Measurements from ENCODE around the gene DEFB112. TPM values are rescaled to one million over a fixed set of nuclear protein-coding genes. Genes with fewer than 3 reads are reported as not detected.

DEFB112 gene
- total RNA-seq, 2 experiments from 2014 or later, result not detected

DNA sequence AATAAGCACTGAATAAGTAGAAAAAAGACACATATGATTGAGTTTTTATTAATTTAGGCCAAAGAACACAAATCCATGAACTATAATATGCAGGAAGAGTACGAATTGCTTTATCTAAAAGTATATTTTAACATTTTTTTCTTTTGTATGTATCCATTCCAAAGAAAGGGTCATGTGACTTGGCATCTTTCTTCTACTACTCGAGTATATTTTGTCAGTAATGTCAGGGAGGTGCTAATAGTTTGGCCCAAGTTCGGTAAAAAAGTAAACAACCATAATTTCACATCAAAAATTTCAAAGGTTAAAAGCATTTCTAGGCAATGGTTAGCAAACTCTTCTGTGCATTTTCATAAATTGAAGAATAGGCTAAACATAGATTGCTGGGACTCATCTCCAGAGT is 46.6 kb downstream of the DEFB112 start:
- POLR2A ChIA-PET, result no interaction called here
- Mint-ChIP-seq H3K4me3 (no peak overlapping the region), H3K9me3 (peaks cover 4% of the 10 kb centered on the region), H3K36me3 (ENCODE audit: low read depth) (no peaks in the 10 kb centered on the region), H3K27me3 (no peaks in the 10 kb centered on the region), H3K4me1 (ENCODE audit: low read depth) (no peaks in the 10 kb centered on the region), H3K27ac (no peak overlapping the region)
- no peaks in the 10 kb centered on the region for H3K9me3 ChIP-seq (ENCODE audit: control insufficient read depth in 1 of 2, insufficient read depth in 1 of 2, low read length in 2 of 2)
- H3K4me3 ChIP-seq (ENCODE audit: low read length), result no peak overlapping the region
- H3K27me3 ChIP-seq (ENCODE audit: control insufficient read depth in 1 of 2, insufficient read depth in 2 of 2, low read length in 2 of 2), result no peaks in the 10 kb centered on the region
- intact Hi-C loops (cut with DNase I, micrococcal nuclease), result no loop called here
- TF ChIP-seq, protein P1, sequence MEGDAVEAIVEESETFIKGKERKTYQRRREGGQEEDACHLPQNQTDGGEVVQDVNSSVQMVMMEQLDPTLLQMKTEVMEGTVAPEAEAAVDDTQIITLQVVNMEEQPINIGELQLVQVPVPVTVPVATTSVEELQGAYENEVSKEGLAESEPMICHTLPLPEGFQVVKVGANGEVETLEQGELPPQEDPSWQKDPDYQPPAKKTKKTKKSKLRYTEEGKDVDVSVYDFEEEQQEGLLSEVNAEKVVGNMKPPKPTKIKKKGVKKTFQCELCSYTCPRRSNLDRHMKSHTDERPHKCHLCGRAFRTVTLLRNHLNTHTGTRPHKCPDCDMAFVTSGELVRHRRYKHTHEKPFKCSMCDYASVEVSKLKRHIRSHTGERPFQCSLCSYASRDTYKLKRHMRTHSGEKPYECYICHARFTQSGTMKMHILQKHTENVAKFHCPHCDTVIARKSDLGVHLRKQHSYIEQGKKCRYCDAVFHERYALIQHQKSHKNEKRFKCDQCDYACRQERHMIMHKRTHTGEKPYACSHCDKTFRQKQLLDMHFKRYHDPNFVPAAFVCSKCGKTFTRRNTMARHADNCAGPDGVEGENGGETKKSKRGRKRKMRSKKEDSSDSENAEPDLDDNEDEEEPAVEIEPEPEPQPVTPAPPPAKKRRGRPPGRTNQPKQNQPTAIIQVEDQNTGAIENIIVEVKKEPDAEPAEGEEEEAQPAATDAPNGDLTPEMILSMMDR (IDR thresholded peaks at IDR 0.05), result no peak
- H3K36me3 ChIP-seq (ENCODE audit: insufficient read depth, low read length), result no peaks in the 10 kb centered on the region
- H3K27ac ChIP-seq (ENCODE audit: low read depth in 1 of 2, low read length in 2 of 2), result no peak overlapping the region
- no peak for DNase-seq
- no peak for ATAC-seq (ENCODE audit: poor library complexity)
- CTCF ChIA-PET, result no interaction called here
- no peaks in the 10 kb centered on the region for H3K4me1 ChIP-seq (ENCODE audit: insufficient read depth, low read length)

DNA sequence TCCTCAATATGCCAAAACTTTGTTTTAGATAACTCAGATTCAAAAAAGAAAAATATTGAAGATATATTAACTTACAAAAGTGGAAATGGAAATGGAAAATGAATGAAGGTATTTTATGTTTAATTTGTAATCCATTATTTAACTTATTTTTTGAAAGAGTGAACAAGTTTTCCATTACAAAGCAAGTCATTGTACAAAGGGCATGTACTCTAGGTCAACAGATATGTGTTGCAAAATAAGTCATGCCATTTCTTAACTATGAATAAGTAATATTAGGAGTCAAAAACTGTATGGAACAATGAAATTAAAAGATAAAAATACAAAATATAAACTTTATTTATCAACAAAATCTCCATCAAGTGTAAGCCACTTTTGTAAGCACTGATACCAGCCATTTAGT is 54.5 kb downstream of the DEFB112 start:
- Histone ChIP-seq H3K27me3 (ENCODE audit: control insufficient read depth in 1 of 2, insufficient read depth in 2 of 2, low read length in 2 of 2) (no peaks in the 10 kb centered on the region), H3K4me1 (ENCODE audit: insufficient read depth, low read length) (no peaks in the 10 kb centered on the region), H3K9me3 (ENCODE audit: control insufficient read depth in 1 of 2, insufficient read depth in 1 of 2, low read length in 2 of 2) (peaks cover 0 to 4% of the 10 kb centered on the region in 2 experiments), H3K36me3 (ENCODE audit: insufficient read depth, low read length) (no peaks in the 10 kb centered on the region), H3K27ac (ENCODE audit: low read depth in 1 of 2, low read length in 2 of 2) (no peak overlapping the region), H3K4me3 (ENCODE audit: low read length) (no peak overlapping the region)
- no peak overlapping the region for H3K4me3 Mint-ChIP-seq
- no peaks in the 10 kb centered on the region for H3K27me3 Mint-ChIP-seq
- no peaks in the 10 kb centered on the region for H3K9me3 Mint-ChIP-seq
- ChIA-PET POLR2A (no interaction called here), CTCF (no interaction called here)
- ATAC-seq (ENCODE audit: poor library complexity) (no peak), DNase-seq (no peak)
- no peaks in the 10 kb centered on the region for H3K36me3 Mint-ChIP-seq (ENCODE audit: low read depth)
- intact Hi-C loops (cut with DNase I, micrococcal nuclease), result no loop called here
- no peaks in the 10 kb centered on the region for H3K4me1 Mint-ChIP-seq (ENCODE audit: low read depth)
- TF ChIP-seq, protein P1 (IDR thresholded peaks at IDR 0.05), result no peak
- H3K27ac Mint-ChIP-seq, result no peak overlapping the region

Other genes with a start within 250 kb of the DEFB112 start
- not detected for gene CRISP1, start 183.4 kb downstream of the DEFB112 start, total RNA-seq
- not detected for gene DEFB114, start 85.8 kb downstream of the DEFB112 start, total RNA-seq
- gene DEFB113, start 80.3 kb downstream of the DEFB112 start, total RNA-seq, result not detected
- gene DEFB110, start 27.9 kb downstream of the DEFB112 start, total RNA-seq, result not detected